GM12878 (cell line): ENCODE results near the gene PRKCZ. TPM values are rescaled to one million over a fixed set of nuclear protein-coding genes. Genes with fewer than 3 reads are reported as not detected.

Experiments used
- ATAC-seq: fragments of 200-7000 bp; cut with Tn5 transposase; 3 replicates; pipeline ENCODE4 v1.9.1; 2020; ENCODE audit warnings: mild to moderate bottlenecking, moderate library complexity
- BruUV-seq: library from RNA; stranded (reverse); fragments of 400-500 nt; replicated peaks from 2 replicates; lab custom pipeline; 2021; lab: Mats Ljungman, UMichigan
- CTCF ChIA-PET: fragments of 300-600 bp; sonication (Branson Sonifier 250); formaldehyde crosslinking; extraction: SDS; loops from one replicate; lab custom pipeline; 2021; ENCODE audit warnings: inconsistent platforms; lab: Yijun Ruan, JAX
- POLR2A ChIA-PET: fragments of 350-600 bp; formaldehyde crosslinking; extraction: SDS; loops from one replicate; lab custom pipeline; 2021; ENCODE audit warnings: inconsistent platforms; lab: Charles Lee
- RAD21 ChIA-PET: fragments of 300-600 bp; sonication (Branson Sonifier 250); formaldehyde crosslinking; loops from one replicate; lab custom pipeline; 2023; ENCODE audit warnings: antibody characterized with exemption; ENCODE audit not compliant: unreplicated experiment; lab: Charles Lee
- SMC1A ChIA-PET: fragments of 300-600 bp; sonication (Branson Sonifier 250); formaldehyde crosslinking; loops from one replicate; lab custom pipeline; 2023; ENCODE audit not compliant: unreplicated experiment, uncharacterized antibody; lab: Charles Lee
- DNase-seq: peaks from one replicate; pipeline ENCODE4 v3.0.0-alpha.2; 2011; ENCODE audit warnings: low read depth, low spot score
- FAIRE-seq: peaks from 3 replicates; lab custom pipeline; 2011; peaks lifted over from hg19 to GRCh38; lab: Jason Lieb, UNC
- H2AFZ ChIP-seq: 2 replicates; pipeline ENCODE4 v1.6.0; 2011; ENCODE audit warnings: low read depth, low read length, control low read depth; ENCODE audit not compliant: control insufficient read depth
- H3K27ac ChIP-seq: 2 replicates; pipeline ENCODE4 v1.5.1; 2011; ENCODE audit warnings: control low read depth; ENCODE audit not compliant: control insufficient read depth, insufficient read depth
- H3K27me3 ChIP-seq, 2 experiments: replicated peaks in 1 of 2; 2 replicates each; pipeline versions ENCODE4 v1.6.0 to v1.6.1; 2011; ENCODE audit warnings: low read length in 1 of 2; ENCODE audit not compliant: control insufficient read depth in 2 of 2, insufficient read depth in 2 of 2
- H3K36me3 ChIP-seq, 2 experiments: 2 replicates each; pipeline ENCODE4 v1.5.1; 2011; ENCODE audit warnings: low read length in 1 of 2; ENCODE audit not compliant: control insufficient read depth in 2 of 2, insufficient read depth in 2 of 2
- H3K4me1 ChIP-seq: 2 replicates; pipeline ENCODE4 v1.6.1; 2011; ENCODE audit warnings: mild to moderate bottlenecking, low read length, moderate library complexity, mixed read lengths; ENCODE audit not compliant: control insufficient read depth, insufficient read depth
- H3K4me2 ChIP-seq: 2 replicates; pipeline ENCODE4 v1.6.0; 2011; ENCODE audit warnings: control low read depth; ENCODE audit not compliant: control insufficient read depth, insufficient read depth
- H3K4me3 ChIP-seq: fragments of 200-600 bp; sonication (generic); 2 replicates; pipeline ENCODE4 v1.5.1; 2016
- H3K79me2 ChIP-seq: 2 replicates; pipeline ENCODE4 v1.6.0; 2011; ENCODE audit warnings: low read length; ENCODE audit not compliant: control insufficient read depth, insufficient read depth
- H3K9ac ChIP-seq: 2 replicates; pipeline ENCODE4 v1.8.0; 2011; ENCODE audit warnings: low read length, control low read depth, mixed read lengths; ENCODE audit not compliant: control insufficient read depth, insufficient read depth
- H3K9me3 ChIP-seq: replicated peaks from 3 replicates; pipeline ENCODE4 v1.5.1; 2011; ENCODE audit warnings: mild to moderate bottlenecking, low read length; ENCODE audit not compliant: control insufficient read depth, insufficient read depth
- H4K20me1 ChIP-seq: 2 replicates; pipeline ENCODE4 v1.6.0; 2011; ENCODE audit not compliant: control insufficient read depth, insufficient read depth
- ATF7 ChIP-seq: fragments of 450-650 bp; IDR thresholded peaks from 2 replicates; pipeline ENCODE4 v1.6.1; 2016; ENCODE audit warnings: low read depth, mild to moderate bottlenecking
- CHD2 ChIP-seq: IDR thresholded peaks from 2 replicates; pipeline ENCODE4 v1.6.1; 2011; ENCODE audit warnings: low read depth, low read length, improper control_type of control experiment, borderline replicate concordance
- ESRRA ChIP-seq: IDR thresholded peaks from 2 replicates; pipeline ENCODE4 v1.6.1; 2012; ENCODE audit warnings: mild to moderate bottlenecking, low read length, improper control_type of control experiment
- ETV6 ChIP-seq, 2 experiments: fragments of 450-650 bp in 1 of 2; IDR thresholded peaks in 1 of 2; conservative IDR thresholded peaks in 1 of 2; 2 replicates each; pipeline ENCODE4 v1.6.1; 2014; ENCODE audit warnings: antibody characterized with exemption in 1 of 2, borderline replicate concordance in 1 of 2, low read depth in 1 of 2, mild to moderate bottlenecking in 1 of 2, moderate library complexity in 1 of 2
- NBN ChIP-seq: fragments of 450-650 bp; IDR thresholded peaks from 2 replicates; pipeline ENCODE4 v1.6.1; 2016
- RB1 ChIP-seq: fragments of 450-650 bp; formaldehyde crosslinking; IDR thresholded peaks from 2 replicates; pipeline ENCODE4 v1.6.1; 2017; ENCODE audit warnings: mild to moderate bottlenecking, borderline replicate concordance
- RBBP5 ChIP-seq: fragments of 200-600 bp; sonication (generic); conservative IDR thresholded peaks from 2 replicates; pipeline ENCODE4 v1.6.1; 2016
- REST ChIP-seq: IDR thresholded peaks from 2 replicates; pipeline ENCODE4 v1.6.1; 2012; ENCODE audit warnings: mild to moderate bottlenecking, low read depth, low read length
- RUNX3 ChIP-seq: IDR thresholded peaks from 2 replicates; pipeline ENCODE4 v1.6.1; 2012; ENCODE audit warnings: low read length, inconsistent platforms
- SREBF1 ChIP-seq: IDR thresholded peaks from 2 replicates; pipeline ENCODE4 v1.6.1; 2012; ENCODE audit warnings: mild to moderate bottlenecking, low read length
- SREBF2 ChIP-seq: IDR thresholded peaks from 2 replicates; pipeline ENCODE4 v1.6.1; 2012; ENCODE audit warnings: mild to moderate bottlenecking, low read length
- STAT1 ChIP-seq: fragments of 450-650 bp; conservative IDR thresholded peaks from 2 replicates; pipeline ENCODE4 v1.6.1; 2014; ENCODE audit warnings: antibody characterized with exemption, mild to moderate bottlenecking
- TARDBP ChIP-seq: IDR thresholded peaks from 2 replicates; pipeline ENCODE4 v1.6.1; 2016; ENCODE audit warnings: borderline replicate concordance
- USF1 ChIP-seq: IDR thresholded peaks from 2 replicates; pipeline ENCODE4 v1.6.1; 2011; ENCODE audit warnings: borderline replicate concordance, low read depth, mild to moderate bottlenecking, moderate library complexity, mixed read lengths, low read length; ENCODE audit not compliant: insufficient read depth; ENCODE audit errors: extremely low read length
- WGBS: methylation state at CpG from one replicate; pipeline ENCODE4 v1.1.6; 2016; ENCODE audit warnings: low lambda C conversion rate; ENCODE audit not compliant: insufficient replicate concordance, insufficient coverage; ENCODE audit errors: missing lambda C conversion rate; 5-methylcytosine and 5-hydroxymethylcytosine counted together
- in situ Hi-C: fragments of 300-500 bp; cut with MboI; formaldehyde crosslinking; loops from 9 replicates; pipeline ENCODE4 v1.14.3; 2018; ENCODE audit warnings: mixed read lengths
- intact Hi-C: fragments of 100-400 bp; cut with micrococcal nuclease; formaldehyde crosslinking; loops from one replicate; pipeline ENCODE4 v1.14.2; 2022; ENCODE audit not compliant: unreplicated experiment
- polyA plus RNA-seq, 11 experiments: library from polyadenylated mRNA; depleted of rRNA in 4 of 11; unstranded in 6 of 11; stranded (reverse) in 5 of 11; fragments of >200 nt; fragmentation: Nextera tagmentation in 4 of 11; fragmentation: Illumina TruSeq in 1 of 11; extraction: Ambion mirVana in 4 of 11; extraction: Trizol in 1 of 11; gene quantifications; 1 replicate in 1 of 11; 2 replicates in 10 of 11; pipeline versions ENCODE4 v1.2.1 to v1.2.3, GENCODE V29; 2011 to 2016; ENCODE audit warnings: inconsistent platforms in 2 of 11, missing spikeins in 2 of 11, low read depth in 1 of 11
- total RNA-seq, 4 experiments: library from RNA; depleted of rRNA in 3 of 4; stranded (reverse); fragments of >200 nt in 3 of 4; fragmentation: Illumina TruSeq in 1 of 4; extraction: Trizol in 1 of 4; gene quantifications; 2 replicates each; pipeline versions ENCODE4 v1.2.1 to v1.2.3, GENCODE V29; 2013 to 2021

Gene PRKCZ
- total and polyA plus RNA-seq, 10 of the 15 experiments (the other 5 are each of a cell fraction or from before 2014, with no cell fraction given), result 0.05 to 1.9 (median 0.64) TPM; not detected in 1

- H3K79me2 ChIP-seq, result no peaks in the 10 kb centered on the region
- 82% methylated on average over 14 of the region's 15 CpGs for WGBS
- no peaks in the 10 kb centered on the region for H3K36me3 ChIP-seq
- in situ Hi-C loops (no loop called here), intact Hi-C loops (no loop called here)
- peaks cover 3% of the 10 kb centered on the region; the same call in 2 of the 3 replicates for H3K9me3 ChIP-seq
- no peak overlapping the region for H3K27ac ChIP-seq
- no peak overlapping the region for H2AFZ ChIP-seq
- H3K4me1 ChIP-seq, result no peaks in the 10 kb centered on the region
- no peak overlapping the region for H3K4me3 ChIP-seq
- no peak for TF ChIP-seq ETV6 (conservative IDR thresholded peaks at IDR 0.05 in 1 of 2, IDR thresholded peaks at IDR 0.05 in 1 of 2; ENCODE audit: borderline replicate concordance in 1 of 2, low read depth in 1 of 2)
- TF ChIP-seq STAT1, result no peak
- no peak for TF ChIP-seq ATF7
- no peak for TF ChIP-seq SREBF2
- TF ChIP-seq RBBP5, result no peak
- no peak for TF ChIP-seq RB1
- no peak for TF ChIP-seq SREBF1
- no peak for TF ChIP-seq NBN
- no peak for TF ChIP-seq USF1
- no peak for TF ChIP-seq RUNX3
- TF ChIP-seq REST, result no peak
- no peak for TF ChIP-seq ESRRA
- TF ChIP-seq TARDBP, result no peak
- TF ChIP-seq CHD2, result no peak
- TF ChIP-seq, all 136 proteins: peak for 0
- DNase-seq (no peak), ATAC-seq (no peak), FAIRE-seq (no peak)
- Histone ChIP-seq H3K4me2 (no peak overlapping the region), H3K9ac (no peak overlapping the region), H3K27me3 (no peaks in the 10 kb centered on the region), H4K20me1 (no peaks in the 10 kb centered on the region)
- RAD21 ChIA-PET, result no interaction called here
- CTCF ChIA-PET, result no interaction called here
- no TSS peak for BruUV-seq
- SMC1A ChIA-PET, result no interaction called here
- POLR2A ChIA-PET, result no interaction called here
These were observed 9.9 kb downstream of the PRKCZ start for GRCh38 chr1:2060072-2060471.
